Brain microvascular endothelial cell (primary cell): ENCODE results near the gene AFF3.

Experiments used
- DNase-seq: peaks from one replicate; pipeline ENCODE4 v3.0.0-alpha.2; 2020
- H3K27ac ChIP-seq: fragments of 250-450 bp; sonication (Bioruptor Pico); 2 replicates; pipeline ENCODE4 v1.5.1; 2020; ENCODE audit warnings: mild to moderate bottlenecking, moderate library complexity
- H3K27me3 ChIP-seq: fragments of 250-450 bp; sonication (Bioruptor Pico); replicated peaks from 2 replicates; pipeline ENCODE4 v1.5.1; 2020; ENCODE audit warnings: mild to moderate bottlenecking
- H3K36me3 ChIP-seq: fragments of 250-450 bp; sonication (Bioruptor Pico); replicated peaks from 2 replicates; pipeline ENCODE4 v1.5.1; 2020; ENCODE audit warnings: mild to moderate bottlenecking
- H3K4me3 ChIP-seq: 2 replicates; pipeline ENCODE4 v1.5.1; 2011; ENCODE audit warnings: low read depth, mild to moderate bottlenecking, control low read depth, low read length, moderate library complexity
- CTCF ChIP-seq: IDR thresholded peaks from 2 replicates; pipeline ENCODE4 v1.5.1; 2011; ENCODE audit warnings: low read depth, mild to moderate bottlenecking, moderate library complexity, low read length, control low read depth, inconsistent platforms; ENCODE audit errors: missing control alignments
- in situ Hi-C: cut with HindIII; loops from 2 replicates; pipeline ENCODE4 v1.10.0; 2017; ENCODE audit warnings: low sequenced_read_pairs, low pct_ligation_motif_present

The AFF3 gene

GRCh38 chr2:99763764-99764163 is 378.6 kb downstream of the AFF3 start:
- no peak overlapping the region for H3K4me3 ChIP-seq
- DNase-seq, result no peak
- in situ Hi-C loops, result no loop called here
- H3K36me3 ChIP-seq, result no peaks in the 10 kb centered on the region
- no peak overlapping the region for H3K27ac ChIP-seq
- no peaks in the 10 kb centered on the region for H3K27me3 ChIP-seq
- TF ChIP-seq CTCF, result no peak

GRCh38 chr2:99762714-99763113 is 379.7 kb downstream of the AFF3 start:
- DNase-seq, result no peak
- H3K27ac ChIP-seq, result no peak overlapping the region
- in situ Hi-C loops, result no loop called here
- no peak for TF ChIP-seq CTCF
- H3K27me3 ChIP-seq, result no peaks in the 10 kb centered on the region
- no peaks in the 10 kb centered on the region for H3K36me3 ChIP-seq
- H3K4me3 ChIP-seq, result no peak overlapping the region

GRCh38 chr2:99757611-99758114 is 384.7 kb downstream of the AFF3 start:
- TF ChIP-seq CTCF, result no peak
- in situ Hi-C loops, result no loop called here
- H3K27ac ChIP-seq, result no peak overlapping the region
- H3K4me3 ChIP-seq, result no peak overlapping the region
- DNase-seq, result no peak
- H3K36me3 ChIP-seq, result no peaks in the 10 kb centered on the region
- no peaks in the 10 kb centered on the region for H3K27me3 ChIP-seq

GRCh38 chr2:99756059-99756458 is 386.3 kb downstream of the AFF3 start:
- no peak for TF ChIP-seq CTCF
- Histone ChIP-seq H3K36me3 (no peaks in the 10 kb centered on the region), H3K27ac (no peak overlapping the region), H3K27me3 (no peaks in the 10 kb centered on the region), H3K4me3 (no peak overlapping the region)
- no peak for DNase-seq
- in situ Hi-C loops, result no loop called here

- Histone ChIP-seq H3K27ac (no peak overlapping the region), H3K27me3 (no peaks in the 10 kb centered on the region), H3K4me3 (no peak overlapping the region), H3K36me3 (no peaks in the 10 kb centered on the region)
- DNase-seq, result peak; percentile 17
- TF ChIP-seq CTCF, result no peak
- in situ Hi-C loops, result no loop called here
Measured at GRCh38 chr2:99754210-99754609, 388.2 kb downstream of the AFF3 start.

- Histone ChIP-seq H3K27me3 (no peaks in the 10 kb centered on the region), H3K27ac (no peak overlapping the region), H3K36me3 (no peaks in the 10 kb centered on the region), H3K4me3 (no peak overlapping the region)
- no peak for DNase-seq
- in situ Hi-C loops, result no loop called here
- TF ChIP-seq CTCF, result no peak
Measured at GRCh38 chr2:99753505-99753904, 388.9 kb downstream of the AFF3 start.
